Left lung (tissue), 10 donors: Measurements from ENCODE around the gene ATP5ME. TPM values are rescaled to one million over a fixed set of nuclear protein-coding genes. Genes with fewer than 3 reads are reported as not detected.

Source experiments
- ATAC-seq: fragments of 200-7000 bp; cut with Tn5 transposase; one replicate; pipeline ENCODE4 v1.9.1; 2020; ENCODE audit warnings: moderate library complexity
- DNase-seq, 4 donors: peaks; one replicate each; pipeline ENCODE4 v3.0.0-alpha.2; 2013 to 2020
- H3K27ac ChIP-seq, 2 donors: fragments of 200-600 bp; sonication (generic) in 1 of 2; one replicate each; pipeline versions ENCODE4 v1.5.0 to v1.8.0; 2020 to 2021
- H3K27me3 ChIP-seq, 2 donors: fragments of 200-600 bp; sonication (generic) in 1 of 2; one replicate each; pipeline versions ENCODE4 v1.5.0 to v1.8.0; 2020 to 2021
- H3K36me3 ChIP-seq, 2 donors: fragments of 200-600 bp; sonication (generic) in 1 of 2; one replicate each; pipeline versions ENCODE4 v1.5.0 to v1.8.0; 2020 to 2021
- H3K4me1 ChIP-seq, 2 donors: fragments of 200-600 bp; one replicate each; pipeline ENCODE4 v1.8.0; 2021
- H3K4me3 ChIP-seq, 2 donors: fragments of 200-600 bp; sonication (generic) in 1 of 2; one replicate each; pipeline versions ENCODE4 v1.5.0 to v1.8.0; 2020 to 2021; ENCODE audit warnings: mild to moderate bottlenecking in 1 of 2
- H3K9me3 ChIP-seq, 2 donors: fragments of 200-600 bp; sonication (generic) in 1 of 2; one replicate each; pipeline versions ENCODE4 v1.5.0 to v1.8.0; 2020 to 2021
- CTCF ChIP-seq, 2 donors: fragments of 200-600 bp; sonication (generic) in 1 of 2; IDR thresholded peaks; one replicate each; pipeline versions ENCODE4 v1.5.0 to v1.8.0; 2021; ENCODE audit warnings: antibody characterized with exemption in 2 of 2
- intact Hi-C, 2 donors: fragments of 100-400 bp; cut with DNase I; formaldehyde crosslinking; loops; one replicate each; pipeline versions ENCODE4 v1.11.2 to v1.14.2; 2022
- polyA plus RNA-seq, 6 donors: library from polyadenylated mRNA; unstranded; fragments of 120-200 nt; gene quantifications; one replicate each; pipeline ENCODE4 v1.2.1, GENCODE V29; 2013; ENCODE audit not compliant: insufficient read length in 6 of 6
- total RNA-seq, 2 donors: library from RNA; stranded (reverse); fragmentation: NEBNext Ultra II Directional; extraction: Animal tissue kit (Norgen Biotek cat#: 25700); gene quantifications; one replicate each; pipeline ENCODE4 v1.2.1, GENCODE V29; 2021
- donor health status: DM: no; HTN: yes; CAD: no.
- donor health status: DM: no; HTN: no; CAD: no.

ATP5ME gene
- total and polyA plus RNA-seq, 8 donors = 162 to 245 (median 189) TPM

GRCh38 chr4:686413-687040 is 12.5 kb upstream of the ATP5ME start:
- Histone ChIP-seq H3K4me3 (no peak overlapping the region), H3K9me3 (no peaks in the 10 kb centered on the region), H3K27me3 (peaks cover 0 to 8% of the 10 kb centered on the region in 2 donors), H3K36me3 (peaks cover 0 to 5% of the 10 kb centered on the region in 2 donors), H3K4me1 (peaks cover 26 to 50% of the 10 kb centered on the region in 2 donors), H3K27ac (peak overlapping the region in 1 of 2 donors; percentile 90)
- TF ChIP-seq CTCF (IDR thresholded peaks at IDR 0.05) = no peak
- ATAC-seq = no peak
- intact Hi-C loops = no loop called here
- peak in 1 of 4 donors; percentile 77 for DNase-seq

GRCh38 chr4:685679-686412 is 11.8 kb upstream of the ATP5ME start:
- no peak for TF ChIP-seq CTCF (IDR thresholded peaks at IDR 0.05)
- H3K36me3 ChIP-seq = peaks cover 0 to 5% of the 10 kb centered on the region in 2 donors
- no peaks in the 10 kb centered on the region for H3K9me3 ChIP-seq
- intact Hi-C loops = no loop called here
- DNase-seq = peak in 1 of 4 donors; percentile 76
- H3K27me3 ChIP-seq = peaks cover 0 to 8% of the 10 kb centered on the region in 2 donors
- H3K4me3 ChIP-seq = no peak overlapping the region
- H3K27ac ChIP-seq = no peak overlapping the region
- H3K4me1 ChIP-seq = peaks cover 29 to 54% of the 10 kb centered on the region in 2 donors
- ATAC-seq = no peak

- TF ChIP-seq CTCF (IDR thresholded peaks at IDR 0.05) = no peak
- H3K9me3 ChIP-seq = no peaks in the 10 kb centered on the region
- ATAC-seq (no peak), DNase-seq (peak in 1 of 4 donors; percentile 69)
- H3K4me3 ChIP-seq = no peak overlapping the region
- H3K36me3 ChIP-seq = peaks cover 0 to 5% of the 10 kb centered on the region in 2 donors
- intact Hi-C loops = no loop called here
- peaks cover 0 to 8% of the 10 kb centered on the region in 2 donors for H3K27me3 ChIP-seq
- H3K27ac ChIP-seq = no peak overlapping the region
- H3K4me1 ChIP-seq = peaks cover 33 to 56% of the 10 kb centered on the region in 2 donors
Observed at GRCh38 chr4:684623-685327, 10.7 kb upstream of the ATP5ME start.

- intact Hi-C loops = no loop called here
- Histone ChIP-seq H3K27ac (no peak overlapping the region), H3K9me3 (no peaks in the 10 kb centered on the region), H3K27me3 (peaks cover 0 to 8% of the 10 kb centered on the region in 2 donors), H3K36me3 (peaks cover 0 to 5% of the 10 kb centered on the region in 2 donors), H3K4me1 (peaks cover 26 to 49% of the 10 kb centered on the region in 2 donors), H3K4me3 (no peak overlapping the region)
- ATAC-seq (peak; percentile 4), DNase-seq (peak in 3 of 4 donors; percentile 60 to 89 (median 67))
- peak; percentile 55 to 75 for TF ChIP-seq CTCF (IDR thresholded peaks at IDR 0.05)
Observed at GRCh38 chr4:683982-684622, 10.0 kb upstream of the ATP5ME start.
